CD4-positive, alpha-beta T cell treated with Interleukin-21 for 1 hour (primary cell): ENCODE data around the gene LRTM1.

Experiments used
- DNase-seq: peaks from one replicate; pipeline ENCODE4 v3.0.0-alpha.2; 2020

The LRTM1 gene

GRCh38 chr3:54889731-54890130 lies 38.1 kb downstream of the LRTM1 start:
- no peak for DNase-seq

- DNase-seq: no peak
Measured at GRCh38 chr3:54888873-54889272, 39.0 kb downstream of the LRTM1 start.

- no peak for DNase-seq
Measured at GRCh38 chr3:54888162-54888561, 39.7 kb downstream of the LRTM1 start.

- no peak for DNase-seq
Measured at GRCh38 chr3:54882129-54882833, 45.6 kb downstream of the LRTM1 start.

- DNase-seq: no peak
Measured at GRCh38 chr3:54878145-54878544, 49.7 kb downstream of the LRTM1 start.

GRCh38 chr3:54877730-54878129 lies 50.1 kb downstream of the LRTM1 start:
- DNase-seq: no peak

GRCh38 chr3:54876694-54877093 lies 51.2 kb downstream of the LRTM1 start:
- no peak for DNase-seq

- DNase-seq: no peak
Measured at GRCh38 chr3:54875596-54876268, 52.1 kb downstream of the LRTM1 start.

GRCh38 chr3:54874816-54875556 lies 52.9 kb downstream of the LRTM1 start:
- no peak for DNase-seq

- no peak for DNase-seq
Measured at GRCh38 chr3:54873059-54874010, 54.5 kb downstream of the LRTM1 start.

- no peak for DNase-seq
Measured at GRCh38 chr3:54871867-54872266, 56.0 kb downstream of the LRTM1 start.

- DNase-seq: no peak
Measured at GRCh38 chr3:54870423-54870822, 57.4 kb downstream of the LRTM1 start.
